HEK293T (cell line): ENCODE results near the gene TRABD2B.

Source experiments
- FOXK2 ChIP-seq: fragments of 450-650 bp; IDR thresholded peaks from 2 replicates; pipeline ENCODE4 v1.6.1; 2016; ENCODE audit warnings: mild to moderate bottlenecking
- TARDBP ChIP-seq: fragments of 450-650 bp; IDR thresholded peaks from 2 replicates; pipeline ENCODE4 v1.6.1; 2016

- TF ChIP-seq FOXK2 (no peak), TARDBP (no peak)
Measured at GRCh38 chr1:47712596-47713299, 284.4 kb downstream of the TRABD2B start.
